HL-60 (cell line): ENCODE results near the gene TLE3.

Experiments used
- DNase-seq, 2 experiments: peaks; one replicate each; pipeline ENCODE4 v3.0.0-alpha.2; 2010 to 2020; ENCODE audit warnings: low read depth in 1 of 2, low spot score in 1 of 2
- H3K27ac ChIP-seq: fragments of 250-450 bp; sonication (Bioruptor Pico); replicated peaks from 2 replicates; pipeline ENCODE4 v1.5.1; 2020; ENCODE audit warnings: mild to moderate bottlenecking, moderate library complexity
- H3K27me3 ChIP-seq: fragments of 250-450 bp; sonication (Bioruptor Pico); 2 replicates; pipeline ENCODE4 v1.5.1; 2021; ENCODE audit warnings: mild to moderate bottlenecking, moderate library complexity; ENCODE audit not compliant: insufficient read depth, poor library complexity, severe bottlenecking
- H3K4me3 ChIP-seq: replicated peaks from 2 replicates; pipeline ENCODE4 v1.5.1; 2011; ENCODE audit warnings: mild to moderate bottlenecking, control low read depth, low read length; ENCODE audit not compliant: insufficient read depth
- GABPA ChIP-seq: IDR thresholded peaks from 2 replicates; pipeline ENCODE4 v1.6.1; 2012; ENCODE audit warnings: low read depth
- POLR2AphosphoS5 ChIP-seq: IDR thresholded peaks from 2 replicates; pipeline ENCODE4 v1.6.1; 2012; ENCODE audit warnings: low read depth
- SPI1 ChIP-seq: IDR thresholded peaks from 2 replicates; pipeline ENCODE4 v1.6.1; 2012; ENCODE audit warnings: low read depth, mild to moderate bottlenecking, borderline replicate concordance
- TF ChIP-seq, protein P1 (sequence below): IDR thresholded peaks from one replicate; pipeline ENCODE4 v1.5.1; 2011; ENCODE audit warnings: low read length, control low read depth, inconsistent platforms; ENCODE audit not compliant: insufficient read depth
- TF ChIP-seq, protein P2 (sequence below): IDR thresholded peaks from 2 replicates; pipeline ENCODE4 v1.6.1; 2012; ENCODE audit warnings: low read depth; ENCODE audit not compliant: insufficient replicate concordance

Gene TLE3

DNA sequence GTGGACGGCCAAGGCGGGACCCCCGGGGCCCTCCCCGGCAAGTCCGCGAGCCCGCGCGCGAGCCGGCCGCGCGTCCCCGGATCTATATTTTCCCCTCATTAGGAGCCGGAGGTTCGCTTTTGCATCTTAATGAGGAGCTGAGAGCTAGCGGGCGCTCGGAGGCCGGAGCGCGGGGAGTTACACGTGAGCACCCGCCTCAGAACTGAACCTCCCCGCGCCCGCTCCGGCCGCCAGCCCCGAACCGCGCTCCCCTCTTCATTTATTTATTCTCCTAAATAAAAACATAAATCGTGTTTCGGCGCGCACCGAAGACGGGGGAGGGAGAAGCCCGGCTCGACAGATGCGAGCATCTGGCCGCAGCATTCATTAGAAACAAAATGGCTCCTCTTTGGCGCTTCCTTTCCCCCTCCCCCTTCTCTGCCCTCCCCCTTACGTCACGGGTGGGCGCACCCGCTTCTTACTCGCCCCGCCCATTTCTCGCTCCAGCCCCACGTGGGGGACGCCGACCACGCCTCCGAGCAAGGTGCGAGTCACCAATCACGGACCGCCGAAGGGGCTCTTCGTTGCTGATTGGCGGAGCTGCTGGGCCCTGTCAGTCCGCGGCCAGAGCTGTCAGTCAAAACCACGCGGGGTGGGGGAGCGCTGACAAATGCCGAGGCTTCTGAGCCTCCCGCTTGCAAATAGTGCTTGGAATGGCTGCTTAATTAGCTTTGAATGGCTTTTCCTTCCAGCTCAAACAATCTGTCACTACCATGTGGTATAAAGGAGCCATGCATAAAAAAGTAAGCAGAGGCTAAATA lies 1.6 kb upstream of the TLE3 start:
- H3K27ac ChIP-seq, result peak overlapping the region; percentile 91
- peak overlapping the region; percentile 29 for H3K4me3 ChIP-seq
- no peaks in the 10 kb centered on the region for H3K27me3 ChIP-seq
- TF ChIP-seq POLR2AphosphoS5 (peak; percentile 88), GABPA (no peak), SPI1 (peak; percentile 9; the same call in 1 of the 2 replicates)
- TF ChIP-seq, protein P1, sequence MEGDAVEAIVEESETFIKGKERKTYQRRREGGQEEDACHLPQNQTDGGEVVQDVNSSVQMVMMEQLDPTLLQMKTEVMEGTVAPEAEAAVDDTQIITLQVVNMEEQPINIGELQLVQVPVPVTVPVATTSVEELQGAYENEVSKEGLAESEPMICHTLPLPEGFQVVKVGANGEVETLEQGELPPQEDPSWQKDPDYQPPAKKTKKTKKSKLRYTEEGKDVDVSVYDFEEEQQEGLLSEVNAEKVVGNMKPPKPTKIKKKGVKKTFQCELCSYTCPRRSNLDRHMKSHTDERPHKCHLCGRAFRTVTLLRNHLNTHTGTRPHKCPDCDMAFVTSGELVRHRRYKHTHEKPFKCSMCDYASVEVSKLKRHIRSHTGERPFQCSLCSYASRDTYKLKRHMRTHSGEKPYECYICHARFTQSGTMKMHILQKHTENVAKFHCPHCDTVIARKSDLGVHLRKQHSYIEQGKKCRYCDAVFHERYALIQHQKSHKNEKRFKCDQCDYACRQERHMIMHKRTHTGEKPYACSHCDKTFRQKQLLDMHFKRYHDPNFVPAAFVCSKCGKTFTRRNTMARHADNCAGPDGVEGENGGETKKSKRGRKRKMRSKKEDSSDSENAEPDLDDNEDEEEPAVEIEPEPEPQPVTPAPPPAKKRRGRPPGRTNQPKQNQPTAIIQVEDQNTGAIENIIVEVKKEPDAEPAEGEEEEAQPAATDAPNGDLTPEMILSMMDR, result no peak
- TF ChIP-seq, protein P2, sequence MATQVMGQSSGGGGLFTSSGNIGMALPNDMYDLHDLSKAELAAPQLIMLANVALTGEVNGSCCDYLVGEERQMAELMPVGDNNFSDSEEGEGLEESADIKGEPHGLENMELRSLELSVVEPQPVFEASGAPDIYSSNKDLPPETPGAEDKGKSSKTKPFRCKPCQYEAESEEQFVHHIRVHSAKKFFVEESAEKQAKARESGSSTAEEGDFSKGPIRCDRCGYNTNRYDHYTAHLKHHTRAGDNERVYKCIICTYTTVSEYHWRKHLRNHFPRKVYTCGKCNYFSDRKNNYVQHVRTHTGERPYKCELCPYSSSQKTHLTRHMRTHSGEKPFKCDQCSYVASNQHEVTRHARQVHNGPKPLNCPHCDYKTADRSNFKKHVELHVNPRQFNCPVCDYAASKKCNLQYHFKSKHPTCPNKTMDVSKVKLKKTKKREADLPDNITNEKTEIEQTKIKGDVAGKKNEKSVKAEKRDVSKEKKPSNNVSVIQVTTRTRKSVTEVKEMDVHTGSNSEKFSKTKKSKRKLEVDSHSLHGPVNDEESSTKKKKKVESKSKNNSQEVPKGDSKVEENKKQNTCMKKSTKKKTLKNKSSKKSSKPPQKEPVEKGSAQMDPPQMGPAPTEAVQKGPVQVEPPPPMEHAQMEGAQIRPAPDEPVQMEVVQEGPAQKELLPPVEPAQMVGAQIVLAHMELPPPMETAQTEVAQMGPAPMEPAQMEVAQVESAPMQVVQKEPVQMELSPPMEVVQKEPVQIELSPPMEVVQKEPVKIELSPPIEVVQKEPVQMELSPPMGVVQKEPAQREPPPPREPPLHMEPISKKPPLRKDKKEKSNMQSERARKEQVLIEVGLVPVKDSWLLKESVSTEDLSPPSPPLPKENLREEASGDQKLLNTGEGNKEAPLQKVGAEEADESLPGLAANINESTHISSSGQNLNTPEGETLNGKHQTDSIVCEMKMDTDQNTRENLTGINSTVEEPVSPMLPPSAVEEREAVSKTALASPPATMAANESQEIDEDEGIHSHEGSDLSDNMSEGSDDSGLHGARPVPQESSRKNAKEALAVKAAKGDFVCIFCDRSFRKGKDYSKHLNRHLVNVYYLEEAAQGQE, result peak; percentile 56
- DNase-seq, result peak; percentile 97 to 100

DNA sequence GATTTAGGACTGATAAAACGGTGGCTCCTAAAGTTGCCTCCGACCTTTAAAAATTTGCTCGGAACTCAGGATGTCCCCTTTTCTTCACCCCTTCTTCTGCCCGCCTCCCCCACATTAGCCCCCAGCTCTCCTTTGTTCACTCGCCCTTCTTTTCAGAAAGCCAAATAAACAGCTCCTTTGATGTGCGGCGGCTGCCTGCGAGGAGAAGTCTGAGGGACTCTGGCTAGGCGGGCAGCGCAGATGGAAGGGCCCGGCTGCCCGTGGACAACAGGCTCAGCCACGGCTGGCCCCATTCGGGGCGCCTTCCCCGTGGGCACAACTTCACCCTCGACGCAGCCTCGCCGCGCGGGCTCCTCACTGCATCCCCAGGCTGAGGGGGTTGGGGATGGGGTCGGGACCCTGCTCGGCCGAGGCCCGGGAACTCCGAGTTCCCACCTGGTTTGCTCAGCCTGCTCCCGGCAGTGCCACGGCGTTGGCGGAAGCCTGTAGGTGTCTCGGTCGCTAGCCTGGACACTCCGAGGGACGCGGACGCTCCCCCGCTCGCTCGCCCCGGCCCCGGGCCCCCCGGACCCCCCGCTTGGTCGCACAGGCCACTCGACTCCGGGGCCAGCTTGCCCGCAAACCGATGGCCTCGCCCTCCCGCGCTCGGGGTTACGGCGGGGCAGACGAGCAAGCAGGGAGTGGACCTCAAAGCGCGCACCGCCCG lies 897 bp upstream of the TLE3 start:
- Histone ChIP-seq H3K4me3 (peak overlapping the region; percentile 29; the same call in 1 of the 2 replicates), H3K27me3 (no peaks in the 10 kb centered on the region), H3K27ac (peak overlapping the region; percentile 91)
- TF ChIP-seq GABPA, result no peak
- TF ChIP-seq SPI1, result no peak
- TF ChIP-seq POLR2AphosphoS5, result no peak
- TF ChIP-seq, protein P1, result no peak
- TF ChIP-seq, protein P2, result no peak
- no peak for DNase-seq

DNA sequence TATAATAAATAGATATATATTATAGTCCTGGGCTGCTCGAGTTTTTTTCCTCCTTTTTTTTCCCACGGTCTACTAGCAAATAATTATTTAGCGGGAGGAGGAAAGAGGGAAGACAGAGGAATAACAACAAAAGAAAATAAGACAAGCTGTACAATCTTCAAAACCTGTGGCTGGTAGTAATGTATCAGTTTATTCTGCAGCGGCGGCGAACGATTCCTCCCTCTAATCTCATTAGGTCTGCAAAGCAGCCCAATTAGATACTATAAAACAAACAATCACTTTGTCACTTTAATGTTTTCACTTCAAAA lies 390 bp upstream of the TLE3 start:
- no peak for DNase-seq
- TF ChIP-seq, protein P2, result no peak
- TF ChIP-seq GABPA (no peak), SPI1 (no peak), POLR2AphosphoS5 (no peak)
- TF ChIP-seq, protein P1, result no peak
- H3K27ac ChIP-seq, result peak overlapping the region; percentile 42

More for the DNA sequence above, 390 bp upstream of the TLE3 start:
- no peaks in the 10 kb centered on the region for H3K27me3 ChIP-seq
- no peak overlapping the region for H3K4me3 ChIP-seq
